Lung (tissue), 12 donors: ENCODE measurements around the gene MFSD1. TPM values are rescaled to one million over a fixed set of nuclear protein-coding genes. Genes with fewer than 3 reads are reported as not detected.

Experiments
- ATAC-seq: fragments of 200-7000 bp; cut with Tn5 transposase; one replicate; pipeline ENCODE4 v1.9.1; 2020; ENCODE audit warnings: moderate number of reproducible peaks; ENCODE audit not compliant: insufficient read depth, low FRiP score
- DNase-seq, 3 donors: peaks; one replicate each; pipeline ENCODE4 v3.0.0-alpha.2; 2013 to 2017
- H3K27ac ChIP-seq, 2 donors: one replicate each; pipeline ENCODE4 v1.5.1; 2013; ENCODE audit warnings: mild to moderate bottlenecking in 2 of 2, moderate library complexity in 2 of 2, control low read depth in 1 of 2, inconsistent platforms in 1 of 2, low read depth in 1 of 2, low read length in 1 of 2
- H3K27me3 ChIP-seq, 3 donors: one replicate each; pipeline ENCODE4 v1.5.1; 2013; ENCODE audit warnings: low read length in 2 of 3; ENCODE audit not compliant: control insufficient read depth in 3 of 3, insufficient read depth in 3 of 3
- H3K36me3 ChIP-seq, 4 donors: one replicate each; pipeline ENCODE4 v1.5.1; 2013; ENCODE audit warnings: low read length in 4 of 4, mild to moderate bottlenecking in 1 of 4, moderate library complexity in 1 of 4; ENCODE audit not compliant: control insufficient read depth in 4 of 4, insufficient read depth in 4 of 4
- H3K4me1 ChIP-seq, 5 donors: one replicate each; pipeline ENCODE4 v1.5.1; 2013; ENCODE audit warnings: low read length in 5 of 5, mild to moderate bottlenecking in 2 of 5, moderate library complexity in 1 of 5; ENCODE audit not compliant: control insufficient read depth in 5 of 5, insufficient read depth in 5 of 5
- H3K4me3 ChIP-seq: one replicate; pipeline ENCODE4 v1.5.1; 2013; ENCODE audit warnings: mild to moderate bottlenecking, control low read depth, moderate library complexity
- H3K9ac ChIP-seq, 2 donors: one replicate each; pipeline ENCODE4 v1.5.1; 2013; ENCODE audit warnings: low read length in 2 of 2, control low read depth in 1 of 2; ENCODE audit not compliant: insufficient read depth in 1 of 2
- H3K9me3 ChIP-seq, 4 donors: one replicate each; pipeline ENCODE4 v1.5.1; 2013; ENCODE audit warnings: low read length in 3 of 4, mild to moderate bottlenecking in 1 of 4, moderate library complexity in 1 of 4; ENCODE audit not compliant: control insufficient read depth in 4 of 4, insufficient read depth in 3 of 4
- WGBS, 2 donors: extraction: QIAGEN DNeasy Blood & Tissue Kit; methylation state at CpG; one replicate each; pipeline ENCODE4 v1.1.7; 2013; 5-methylcytosine and 5-hydroxymethylcytosine counted together
- polyA plus RNA-seq, 2 donors: library from polyadenylated mRNA; stranded (reverse); fragments of 200-250 nt; gene quantifications; one replicate each; pipeline ENCODE4 v1.2.1, GENCODE V29; 2013
- total RNA-seq, 2 donors: library from RNA; depleted of rRNA in 1 of 2; stranded (reverse); fragments of >200 nt in 1 of 2; gene quantifications; one replicate each; pipeline ENCODE4 v1.2.1, GENCODE V29; 2014 to 2021
- TF ChIP-seq, protein P1 (sequence below): IDR thresholded peaks from 2 replicates; pipeline ENCODE4 v1.5.1; 2012; ENCODE audit warnings: mild to moderate bottlenecking; ENCODE audit errors: control extremely low read depth, extremely low read depth
- donor health status: control.
- donor health status: control.
- donor health status: Bipolar disorder and iron deficiency.
- donor health status: healthy.
- donor health status: DM: yes; HTN: yes; CAD: no.

The MFSD1 gene
- total and polyA plus RNA-seq, 4 donors: 25.8 to 143 (median 93.3) TPM

DNA sequence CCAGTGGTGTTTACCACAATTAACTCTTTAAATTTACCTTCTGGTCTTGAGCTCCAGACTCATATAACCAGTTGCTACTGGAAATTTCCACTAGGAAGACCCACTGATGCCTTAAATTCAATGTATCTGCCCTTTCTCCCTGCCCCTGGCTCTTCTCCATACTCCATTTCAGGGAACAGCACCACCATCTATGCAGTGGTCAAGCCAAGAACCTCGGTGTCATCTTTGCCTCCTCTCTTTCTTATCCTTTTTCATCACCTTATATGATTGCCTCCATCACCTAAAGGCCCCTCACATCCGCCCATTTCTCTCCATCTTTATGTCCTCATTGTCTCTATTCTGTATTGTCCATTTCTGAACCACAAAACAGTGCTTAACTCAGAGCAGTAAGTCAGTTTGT, 20.7 kb upstream of the MFSD1 start:
- 86 to 92% methylated on average over 2 of the region's 2 CpGs for WGBS, 2 donors
- TF ChIP-seq, protein P1, sequence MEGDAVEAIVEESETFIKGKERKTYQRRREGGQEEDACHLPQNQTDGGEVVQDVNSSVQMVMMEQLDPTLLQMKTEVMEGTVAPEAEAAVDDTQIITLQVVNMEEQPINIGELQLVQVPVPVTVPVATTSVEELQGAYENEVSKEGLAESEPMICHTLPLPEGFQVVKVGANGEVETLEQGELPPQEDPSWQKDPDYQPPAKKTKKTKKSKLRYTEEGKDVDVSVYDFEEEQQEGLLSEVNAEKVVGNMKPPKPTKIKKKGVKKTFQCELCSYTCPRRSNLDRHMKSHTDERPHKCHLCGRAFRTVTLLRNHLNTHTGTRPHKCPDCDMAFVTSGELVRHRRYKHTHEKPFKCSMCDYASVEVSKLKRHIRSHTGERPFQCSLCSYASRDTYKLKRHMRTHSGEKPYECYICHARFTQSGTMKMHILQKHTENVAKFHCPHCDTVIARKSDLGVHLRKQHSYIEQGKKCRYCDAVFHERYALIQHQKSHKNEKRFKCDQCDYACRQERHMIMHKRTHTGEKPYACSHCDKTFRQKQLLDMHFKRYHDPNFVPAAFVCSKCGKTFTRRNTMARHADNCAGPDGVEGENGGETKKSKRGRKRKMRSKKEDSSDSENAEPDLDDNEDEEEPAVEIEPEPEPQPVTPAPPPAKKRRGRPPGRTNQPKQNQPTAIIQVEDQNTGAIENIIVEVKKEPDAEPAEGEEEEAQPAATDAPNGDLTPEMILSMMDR: no peak
- Histone ChIP-seq H3K9me3 (peaks cover 0 to 3% (median 0%) of the 10 kb centered on the region in 4 donors), H3K9ac (no peak overlapping the region), H3K4me1 (peaks cover 0 to 47% (median 6%) of the 10 kb centered on the region in 5 donors), H3K36me3 (peaks cover 0 to 4% (median 0%) of the 10 kb centered on the region in 4 donors), H3K27me3 (no peaks in the 10 kb centered on the region), H3K4me3 (no peak overlapping the region), H3K27ac (no peak overlapping the region)
- no peak for ATAC-seq
- DNase-seq: peak in 1 of 3 donors; percentile 41

DNA sequence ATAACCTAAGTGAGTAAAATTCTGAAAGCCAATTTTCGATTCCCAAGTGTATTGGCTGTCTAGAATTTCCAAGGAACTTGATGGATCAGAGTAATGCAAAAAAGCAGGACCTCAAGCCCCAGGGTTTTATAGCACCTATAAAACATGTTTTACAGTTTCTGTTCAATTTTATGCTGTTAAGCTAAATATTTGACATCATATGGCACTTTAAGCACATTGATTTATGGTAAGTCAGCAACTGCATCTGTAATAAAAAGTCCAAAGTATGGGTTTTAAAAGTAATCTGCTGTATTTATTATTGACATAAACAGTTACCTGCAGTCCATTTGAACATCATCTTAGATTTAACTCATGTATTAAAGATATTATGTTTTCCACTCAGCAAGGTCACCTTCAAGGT, 20.0 kb upstream of the MFSD1 start:
- DNase-seq (no peak), ATAC-seq (no peak)
- peaks cover 0 to 4% (median 0%) of the 10 kb centered on the region in 4 donors for H3K9me3 ChIP-seq
- peaks cover 0 to 41% (median 2%) of the 10 kb centered on the region in 5 donors for H3K4me1 ChIP-seq
- H3K9ac ChIP-seq: no peak overlapping the region
- TF ChIP-seq, protein P1: no peak
- H3K36me3 ChIP-seq: peaks cover 0 to 4% (median 0%) of the 10 kb centered on the region in 4 donors
- H3K27me3 ChIP-seq: no peaks in the 10 kb centered on the region
- WGBS, 2 donors: 82 to 97% methylated on average over 1 of the region's 1 CpG
- H3K27ac ChIP-seq: no peak overlapping the region
- no peak overlapping the region for H3K4me3 ChIP-seq

DNA sequence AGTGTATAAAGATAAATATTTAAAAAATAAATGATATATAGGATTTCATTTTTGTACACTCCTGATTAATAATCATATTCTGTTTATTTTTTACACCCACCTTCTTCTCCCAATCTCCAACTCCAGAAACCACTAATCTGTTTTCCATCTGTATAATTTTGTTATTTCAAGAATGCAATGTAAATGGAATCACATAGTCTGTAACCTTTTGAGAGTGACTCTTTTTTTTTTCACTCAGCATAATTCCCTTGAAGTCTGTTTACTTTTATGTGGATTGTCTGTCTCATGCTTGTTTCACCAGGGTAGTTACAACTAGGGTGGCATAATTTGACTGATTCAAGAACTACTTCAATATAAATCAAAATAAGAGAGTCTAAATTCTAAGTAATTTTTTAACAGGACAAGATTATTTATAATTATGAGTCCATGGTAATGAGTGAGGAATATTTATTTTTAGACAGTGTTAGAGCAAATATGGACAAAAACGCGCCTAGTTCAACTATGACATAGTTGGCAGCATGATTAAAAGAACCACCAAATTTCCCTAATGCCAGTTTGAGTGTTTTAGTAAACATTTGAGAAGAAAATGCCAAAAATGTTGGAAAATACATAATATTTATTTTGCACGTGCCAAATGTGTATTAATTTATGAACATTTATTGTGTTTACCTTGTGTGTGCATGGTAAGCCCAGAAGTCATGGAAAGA, 19.4 kb upstream of the MFSD1 start:
- WGBS, 2 donors: 56 to 74% methylated on average over 3 of the region's 3 CpGs
- TF ChIP-seq, protein P1: no peak
- no peak for ATAC-seq
- Histone ChIP-seq H3K9me3 (peaks cover 0 to 4% (median 0%) of the 10 kb centered on the region in 4 donors), H3K9ac (no peak overlapping the region), H3K27me3 (no peaks in the 10 kb centered on the region), H3K4me1 (peaks cover 0 to 36% (median 2%) of the 10 kb centered on the region in 5 donors), H3K4me3 (no peak overlapping the region), H3K36me3 (peaks cover 0 to 5% (median 2%) of the 10 kb centered on the region in 4 donors), H3K27ac (no peak overlapping the region)
- peak in 2 of 3 donors; percentile 59 to 72 for DNase-seq
